K562 (cell line): ENCODE results near the gene SLC25A10. TPM values are rescaled to one million over a fixed set of nuclear protein-coding genes. Genes with fewer than 3 reads are reported as not detected.
A peak's percentile ranks its signal among the peaks of the same experiment; 100 is the strongest.

ENCODE experiments used
- ATF3 ChIP-seq, 2 experiments: fragments of 450-650 bp in 1 of 2; sonication (generic) in 1 of 2; formaldehyde crosslinking in 1 of 2; IDR thresholded peaks in 1 of 2; conservative IDR thresholded peaks in 1 of 2; 2 replicates each; pipeline versions ENCODE4 v1.6.1 to v1.8.1; 2016 to 2023; ENCODE audit warnings: mild to moderate bottlenecking in 2 of 2, moderate library complexity in 2 of 2, inconsistent platforms in 1 of 2, missing genetic modification reagents in 1 of 2
- E2F4 ChIP-seq: sonication (generic); formaldehyde crosslinking; IDR thresholded peaks from 2 replicates; pipeline ENCODE4 v1.8.0; 2022; ENCODE audit warnings: mild to moderate bottlenecking, low read depth, missing genetic modification reagents
- MITF ChIP-seq: IDR thresholded peaks from 2 replicates; pipeline ENCODE4 v1.6.1; 2014; ENCODE audit warnings: antibody characterized with exemption
- POLR2A ChIP-seq: fragments of 450-650 bp; conservative IDR thresholded peaks from 2 replicates; pipeline ENCODE4 v1.6.1; 2016
- POLR2G ChIP-seq: fragments of 200-400 bp; formaldehyde crosslinking; IDR thresholded peaks from 2 replicates; pipeline ENCODE4 v1.6.1; 2017; ENCODE audit warnings: low read depth, mild to moderate bottlenecking, antibody characterized with exemption, low read length, moderate library complexity
- RBFOX2 ChIP-seq: fragments of 200-400 bp; formaldehyde crosslinking; IDR thresholded peaks from 2 replicates; pipeline ENCODE4 v1.6.1; 2017; ENCODE audit warnings: low read depth, mild to moderate bottlenecking, low read length, moderate library complexity
- SETDB1 ChIP-seq: IDR thresholded peaks from one replicate; pipeline ENCODE4 v1.6.1; 2012; ENCODE audit warnings: low read length, control low read depth, inconsistent platforms
- ZFP91 ChIP-seq: sonication (generic); formaldehyde crosslinking; IDR thresholded peaks from 2 replicates; pipeline ENCODE4 v1.8.0; 2022; ENCODE audit warnings: mild to moderate bottlenecking, missing genetic modification reagents
- ZNF347 ChIP-seq: fragments of 450-650 bp; formaldehyde crosslinking; IDR thresholded peaks from 2 replicates; pipeline ENCODE4 v1.4.0; 2020; ENCODE audit warnings: low read depth, mild to moderate bottlenecking, moderate library complexity
- polyA plus RNA-seq, 8 experiments: library from polyadenylated mRNA; depleted of rRNA in 4 of 8; stranded (reverse) in 5 of 8; unstranded in 3 of 8; fragments of >200 nt; fragmentation: Nextera tagmentation in 2 of 8; fragmentation: Illumina TruSeq in 1 of 8; extraction: Ambion mirVana in 2 of 8; extraction: Trizol in 1 of 8; gene quantifications; 2 replicates each; pipeline versions ENCODE4 v1.2.1 to v1.2.3, GENCODE V29; 2011 to 2014; ENCODE audit warnings: inconsistent platforms in 1 of 8, missing spikeins in 1 of 8
- total RNA-seq, 7 experiments: library from RNA; depleted of rRNA in 6 of 7; stranded (reverse); fragments of >200 nt in 6 of 7; fragmentation: Illumina TruSeq in 2 of 7; extraction: Trizol in 2 of 7; gene quantifications; 2 replicates each; pipeline versions ENCODE4 v1.2.1 to v1.2.3, GENCODE V29; 2011 to 2021; ENCODE audit warnings: low replicate concordance in 1 of 7

The SLC25A10 gene
- total and polyA plus RNA-seq, 9 of the 15 experiments (the other 6 are each of a cell fraction or from before 2014, with no cell fraction given): 0.10 to 85.6 (median 34.3) TPM

GRCh38 chr17:81664051-81664470 is 48.0 kb upstream of the SLC25A10 start (continued):
- TF ChIP-seq MITF: no peak
- 0 out of 2 replicates have a peak, but pooled peaks have one; percentile 26 for TF ChIP-seq ZFP91 (CRISPR knock-in tag)
- 0 out of 2 replicates have a peak, but pooled peaks have one; percentile 12 for TF ChIP-seq POLR2A
- TF ChIP-seq SETDB1: no peak
- TF ChIP-seq ATF3 (IDR thresholded peaks at IDR 0.05): peak; percentile 29; the same call in 1 of the 2 replicates
- TF ChIP-seq ATF3 (CRISPR knock-in tag; conservative IDR thresholded peaks at IDR 0.05): no peak
- peak; percentile 44; the same call in 1 of the 2 replicates for TF ChIP-seq POLR2G
- 0 out of 2 replicates have a peak, but pooled peaks have one; percentile 25 for TF ChIP-seq E2F4 (CRISPR knock-in tag)
- TF ChIP-seq RBFOX2: peak; percentile 49; the same call in 1 of the 2 replicates
- TF ChIP-seq ZNF347 (CRISPR knock-in tag): no peak
- TF ChIP-seq, all 486 proteins: peak for 8
